Endothelial cell of umbilical vein (primary cell): ENCODE results near the gene KANSL1. TPM values are rescaled to one million over a fixed set of nuclear protein-coding genes. Genes with fewer than 3 reads are reported as not detected.

Experiments
- BruUV-seq: library from RNA; stranded (reverse); fragments of 400-500 nt; replicated peaks from 2 replicates; lab custom pipeline; 2021; lab: Mats Ljungman, UMichigan
- CTCF ChIA-PET: fragments of 300-600, 350-600 bp; sonication (Branson Sonifier 250); formaldehyde crosslinking; loops from one replicate; lab custom pipeline; 2021; ENCODE audit warnings: antibody characterized with exemption, inconsistent platforms; lab: Charles Lee
- POLR2A ChIA-PET: fragments of 300-600, 350-600 bp; sonication (Branson Sonifier 250); formaldehyde crosslinking; loops from one replicate; lab custom pipeline; 2021; ENCODE audit warnings: antibody characterized with exemption, inconsistent platforms; lab: Charles Lee
- DNase-seq: peaks from one replicate; pipeline ENCODE4 v3.0.0-alpha.2; 2011; ENCODE audit warnings: low read depth, low spot score
- FAIRE-seq: peaks from 2 replicates; lab custom pipeline; 2011; peaks lifted over from hg19 to GRCh38; lab: Jason Lieb, UNC
- H2AFZ ChIP-seq: 2 replicates; pipeline ENCODE4 v1.6.0; 2012; ENCODE audit warnings: low read depth, low read length, control low read depth, inconsistent platforms
- H3K27ac ChIP-seq: 2 replicates; pipeline ENCODE4 v1.5.1; 2011; ENCODE audit warnings: low read depth, mild to moderate bottlenecking, control low read depth, low read length, moderate library complexity; ENCODE audit not compliant: insufficient read depth
- H3K27me3 ChIP-seq, 2 experiments: 2 replicates each; pipeline versions ENCODE4 v1.6.0 to v1.6.1; 2011; ENCODE audit warnings: low read length in 2 of 2, mixed read lengths in 1 of 2; ENCODE audit not compliant: control insufficient read depth in 2 of 2, insufficient read depth in 2 of 2
- H3K36me3 ChIP-seq, 2 experiments: 2 replicates in 1 of 2; 3 replicates in 1 of 2; pipeline ENCODE4 v1.5.1; 2011; ENCODE audit warnings: low read length in 2 of 2, mild to moderate bottlenecking in 1 of 2, moderate library complexity in 1 of 2; ENCODE audit not compliant: control insufficient read depth in 2 of 2, insufficient read depth in 2 of 2; ENCODE audit errors: extremely low read depth in 1 of 2
- H3K4me1 ChIP-seq: 3 replicates; pipeline ENCODE4 v1.5.1; 2011; ENCODE audit warnings: mild to moderate bottlenecking, low read length; ENCODE audit not compliant: control insufficient read depth, insufficient read depth; ENCODE audit errors: extremely low read depth
- H3K4me2 ChIP-seq: 2 replicates; pipeline ENCODE4 v1.6.1; 2011; ENCODE audit warnings: low read length, control low read depth, mixed read lengths; ENCODE audit not compliant: insufficient read depth
- H3K4me3 ChIP-seq, 3 experiments: fragments of 200-600 bp in 1 of 3; sonication (generic), shearing (Covaris generic) in 1 of 3; replicated peaks in 1 of 3; 2 replicates each; pipeline ENCODE4 v1.5.1; 2011 to 2016; ENCODE audit warnings: control low read depth in 3 of 3, low read length in 3 of 3, mild to moderate bottlenecking in 2 of 3, inconsistent platforms in 1 of 3, low read depth in 1 of 3, moderate library complexity in 1 of 3; ENCODE audit not compliant: insufficient read depth in 1 of 3
- H3K79me2 ChIP-seq: 2 replicates; pipeline ENCODE4 v1.6.0; 2012; ENCODE audit warnings: low read length, inconsistent platforms; ENCODE audit not compliant: control insufficient read depth, insufficient read depth
- H3K9ac ChIP-seq: replicated peaks from 2 replicates; pipeline ENCODE3; 2011; ENCODE audit warnings: low read length, control low read depth; ENCODE audit not compliant: insufficient read depth; ENCODE audit errors: extremely low read depth
- H3K9me1 ChIP-seq: replicated peaks from 3 replicates; pipeline ENCODE4 v1.6.0; 2011; ENCODE audit warnings: mild to moderate bottlenecking, low read length; ENCODE audit not compliant: control insufficient read depth, insufficient read depth; ENCODE audit errors: extremely low read depth
- H3K9me3 ChIP-seq: replicated peaks from 2 replicates; pipeline ENCODE4 v1.5.1; 2012; ENCODE audit warnings: low read length, inconsistent platforms; ENCODE audit not compliant: control insufficient read depth, insufficient read depth
- H4K20me1 ChIP-seq: replicated peaks from 2 replicates; pipeline ENCODE3; 2011; ENCODE audit warnings: mild to moderate bottlenecking, low read length; ENCODE audit not compliant: control insufficient read depth, insufficient read depth; ENCODE audit errors: extremely low read depth
- CTCF ChIP-seq, 2 donors: IDR thresholded peaks; 1 replicate in 1 of 2; 2 replicates in 1 of 2; pipeline ENCODE4 v1.5.1; 2011; ENCODE audit warnings: low read length in 2 of 2, mild to moderate bottlenecking in 2 of 2, moderate library complexity in 2 of 2, control low read depth in 1 of 2, inconsistent platforms in 1 of 2, low read depth in 1 of 2; ENCODE audit not compliant: insufficient read depth in 1 of 2; ENCODE audit errors: extremely low read depth in 1 of 2
- EZH2 ChIP-seq: IDR thresholded peaks from 2 replicates; pipeline ENCODE4 v1.6.1; 2012; ENCODE audit warnings: borderline replicate concordance, low read depth, mild to moderate bottlenecking, moderate library complexity, low read length, inconsistent platforms; ENCODE audit not compliant: severe bottlenecking
- FOS ChIP-seq: IDR thresholded peaks from 2 replicates; pipeline ENCODE4 v1.6.1; 2011; ENCODE audit warnings: mild to moderate bottlenecking, low read length, moderate library complexity, borderline replicate concordance; ENCODE audit not compliant: insufficient read depth
- GATA2 ChIP-seq: IDR thresholded peaks from 2 replicates; pipeline ENCODE4 v1.7.0; 2011; ENCODE audit warnings: low read depth, mild to moderate bottlenecking, moderate library complexity, mixed read lengths, low read length; ENCODE audit not compliant: insufficient read length, insufficient read depth
- JUN ChIP-seq: IDR thresholded peaks from 2 replicates; pipeline ENCODE4 v1.6.1; 2011; ENCODE audit warnings: borderline replicate concordance, low read depth; ENCODE audit not compliant: insufficient read length, insufficient read depth
- MAX ChIP-seq: IDR thresholded peaks from 2 replicates; pipeline ENCODE4 v1.6.1; 2011; ENCODE audit not compliant: insufficient read depth, insufficient read length
- MYC ChIP-seq: IDR thresholded peaks from one replicate; pipeline ENCODE4 v1.6.1; 2011; ENCODE audit warnings: mild to moderate bottlenecking, low read depth, low read length
- POLR2A ChIP-seq: IDR thresholded peaks from 2 replicates; pipeline ENCODE4 v1.6.1; 2012; ENCODE audit warnings: low read depth, mild to moderate bottlenecking, control low read depth, low read length
- POLR2AphosphoS5 ChIP-seq: IDR thresholded peaks from 2 replicates; pipeline ENCODE4 v1.6.1; 2012; ENCODE audit warnings: low read depth, mild to moderate bottlenecking, control low read depth, low read length, moderate library complexity; ENCODE audit not compliant: insufficient read depth
- dilution Hi-C: fragments of 300-500 bp; cut with MboI; formaldehyde crosslinking; loops from one replicate; pipeline ENCODE4 v1.15.0; 2019; ENCODE audit warnings: low sequenced_read_pairs; ENCODE audit not compliant: extremely low pct_ligation_motif_present
- intact Hi-C: fragments of 100-400 bp; cut with micrococcal nuclease; formaldehyde crosslinking; loops from one replicate; pipeline ENCODE4 v1.10.0; 2022
- polyA plus RNA-seq, 4 experiments: library from polyadenylated mRNA; depleted of rRNA in 3 of 4; stranded (reverse) in 3 of 4; unstranded in 1 of 4; fragments of >200 nt; gene quantifications; 2 replicates each; pipeline versions ENCODE4 v1.2.1 to v1.2.3, GENCODE V29; 2011 to 2012; ENCODE audit warnings: missing spikeins in 1 of 4
- total RNA-seq: library from RNA; stranded (reverse); gene quantifications from 2 replicates; pipeline ENCODE4 v1.2.3, GENCODE V29; 2021

KANSL1 gene
- total and polyA plus RNA-seq, 2 donors (not counting 3 experiments of a cell fraction or from before 2014, with no cell fraction given) = 29.1 to 74.0 TPM

DNA sequence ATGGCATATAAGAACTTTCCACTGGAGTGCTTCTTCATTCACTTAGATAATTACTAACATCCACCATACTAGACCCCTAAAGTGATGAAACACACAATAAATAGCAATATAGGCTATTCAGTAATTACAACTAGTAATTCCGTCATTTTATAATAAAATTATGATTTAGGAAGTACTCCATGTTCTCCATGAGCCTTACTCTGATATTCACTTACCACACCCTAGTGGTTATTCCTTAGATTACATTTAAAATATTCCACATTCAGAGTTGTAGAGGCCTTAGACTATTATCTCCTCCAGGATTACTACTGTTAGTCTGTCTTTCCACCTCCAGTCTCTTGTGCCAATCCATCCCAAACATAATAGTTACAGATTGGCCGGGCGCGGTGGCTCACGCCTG, 131.8 kb downstream of the KANSL1 start:
- H3K4me1 ChIP-seq = peaks cover 19% of the 10 kb centered on the region
- DNase-seq (peak; percentile 49), FAIRE-seq (no peak)
- H3K79me2 ChIP-seq = peaks cover 15% of the 10 kb centered on the region
- H3K9me3 ChIP-seq = no peaks in the 10 kb centered on the region
- H3K4me2 ChIP-seq = no peak overlapping the region
- no peaks in the 10 kb centered on the region for H3K9me1 ChIP-seq
- no peak overlapping the region for H3K27ac ChIP-seq
- ChIA-PET CTCF (interaction anchor here (0.8 to 8.0 kb wide), 6 partner anchors 10 to 132 kb away, joined by 3 to 32 read pairs (median 6); partner anchors contain the start of gene KANSL1), POLR2A (interaction anchor here (0.7 kb wide), 1 partner anchor 58 kb away, joined by 10 read pairs; no protein-coding TSS in a partner anchor)
- H4K20me1 ChIP-seq = peaks cover 2% of the 10 kb centered on the region
- no peak for TF ChIP-seq CTCF (IDR thresholded peaks at IDR 0.05; ENCODE audit: extremely low read depth in 1 of 2, insufficient read depth in 1 of 2, low read depth in 1 of 2, low read length in 2 of 2)
- no peak for TF ChIP-seq GATA2
- TF ChIP-seq POLR2AphosphoS5 = no peak
- TF ChIP-seq MAX = no peak
- intact Hi-C loops (loop anchor here (2.0 kb wide), 1 partner anchor 17 kb away; no protein-coding TSS in a partner anchor), dilution Hi-C loops (no loop called here)
- H3K27me3 ChIP-seq = no peaks in the 10 kb centered on the region
- H3K4me3 ChIP-seq = no peak overlapping the region
- BruUV-seq = no TSS peak
- H2AFZ ChIP-seq = no peak overlapping the region
- peaks cover 6 to 8% of the 10 kb centered on the region in 2 experiments for H3K36me3 ChIP-seq
- no peak overlapping the region for H3K9ac ChIP-seq

GRCh38 chr17:46060461-46060860, 132.8 kb downstream of the KANSL1 start:
- FAIRE-seq (no peak), DNase-seq (no peak)
- dilution Hi-C loops (no loop called here), intact Hi-C loops (loop anchor here (2.0 kb wide), 1 partner anchor 16 kb away; no protein-coding TSS in a partner anchor)
- no TSS peak for BruUV-seq
- Histone ChIP-seq H3K9me3 (no peaks in the 10 kb centered on the region), H4K20me1 (no peaks in the 10 kb centered on the region), H3K27me3 (no peaks in the 10 kb centered on the region), H2AFZ (no peak overlapping the region), H3K27ac (no peak overlapping the region), H3K79me2 (peaks cover 16% of the 10 kb centered on the region), H3K9me1 (no peaks in the 10 kb centered on the region), H3K9ac (no peak overlapping the region), H3K36me3 (peaks cover 2 to 4% of the 10 kb centered on the region in 2 experiments), H3K4me3 (no peak overlapping the region), H3K4me1 (peaks cover 22% of the 10 kb centered on the region), H3K4me2 (no peak overlapping the region)
- ChIA-PET POLR2A (no interaction called here), CTCF (interaction anchor here (0.8 to 4.9 kb wide), 5 partner anchors 11 to 153 kb away, joined by 3 to 98 read pairs (median 3); partner anchors contain the start of gene KANSL1)
- TF ChIP-seq EZH2 = no peak
- no peak for TF ChIP-seq FOS
- no peak for TF ChIP-seq MYC
- no peak for TF ChIP-seq POLR2AphosphoS5
- TF ChIP-seq MAX = no peak
- TF ChIP-seq JUN = no peak
- TF ChIP-seq GATA2 = no peak
- TF ChIP-seq CTCF (IDR thresholded peaks at IDR 0.05; ENCODE audit: extremely low read depth in 1 of 2, insufficient read depth in 1 of 2, low read depth in 1 of 2, low read length in 2 of 2) = no peak
- TF ChIP-seq POLR2A = no peak
